ENCODE measurements around the gene AFF3.

DNA sequence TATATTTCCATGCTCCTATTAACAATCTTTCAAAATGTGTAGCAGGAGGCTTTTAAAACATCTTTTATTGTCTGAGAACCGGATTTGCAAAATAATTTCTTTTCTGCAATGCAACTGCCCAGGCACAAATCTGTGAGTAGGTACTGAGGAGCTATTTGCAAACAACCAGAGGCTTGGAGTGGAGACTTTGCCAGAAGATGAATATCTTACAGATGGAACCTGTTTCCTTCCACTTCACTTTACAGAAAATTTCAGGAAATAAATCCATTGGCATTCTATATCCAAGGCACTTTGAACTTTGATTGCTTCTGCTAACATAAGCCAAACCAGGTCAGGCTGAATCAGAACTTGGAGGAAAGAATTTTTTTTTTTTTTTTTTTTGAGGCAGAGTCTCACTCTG, 415.2 kb downstream of the AFF3 start:
- TF ChIP-seq CTCF (conservative IDR thresholded peaks at IDR 0.05; ENCODE audit: low read depth, low read length) = no peak
- no peak for TF ChIP-seq EZH2 (IDR thresholded peaks at IDR 0.05; ENCODE audit: borderline replicate concordance, low read depth, low read length, poor library complexity, severe bottlenecking)

All from A673 (cell line).